ENCODE results near the gene ADAMTS3.

ADAMTS3 gene

GRCh38 chr4:72275381-72275780 is 293.6 kb downstream of the ADAMTS3 start:
- no peak for DNase-seq

GRCh38 chr4:72274251-72274650 is 294.8 kb downstream of the ADAMTS3 start:
- no peak for DNase-seq

GRCh38 chr4:72255269-72255668 is 313.8 kb downstream of the ADAMTS3 start:
- no peak for DNase-seq

- no peak for DNase-seq
Observed at GRCh38 chr4:72243641-72244040, 325.4 kb downstream of the ADAMTS3 start.

GRCh38 chr4:72239487-72240116 is 329.4 kb downstream of the ADAMTS3 start:
- DNase-seq = no peak
